Type B pancreatic cell (in vitro differentiated cells): Measurements from ENCODE around the gene CEP57L1. TPM values are rescaled to one million over a fixed set of nuclear protein-coding genes. Genes with fewer than 3 reads are reported as not detected.

Experiments used
- DNase-seq: peaks from one replicate; pipeline ENCODE4 v3.0.0; 2021; ENCODE audit warnings: mixed read lengths; ENCODE audit not compliant: unreplicated experiment; ENCODE audit errors: extremely low spot score
- H3K27ac Mint-ChIP-seq: 2 replicates; pipeline ENCODE4 v1.8.0; 2021; ENCODE audit warnings: mild to moderate bottlenecking, mixed read lengths
- H3K27me3 Mint-ChIP-seq: 2 replicates; pipeline ENCODE4 v1.8.0; 2021; ENCODE audit warnings: mixed read lengths
- H3K36me3 Mint-ChIP-seq: 2 replicates; pipeline ENCODE4 v1.8.0; 2021; ENCODE audit warnings: mixed read lengths
- H3K4me1 Mint-ChIP-seq: one replicate; pipeline ENCODE4 v1.8.0; 2021; ENCODE audit warnings: mixed read lengths; ENCODE audit not compliant: unreplicated experiment
- H3K4me3 Mint-ChIP-seq: 2 replicates; pipeline ENCODE4 v1.8.0; 2021; ENCODE audit warnings: mild to moderate bottlenecking, mixed read lengths
- H3K9me3 Mint-ChIP-seq: 2 replicates; pipeline ENCODE4 v1.8.0; 2021; ENCODE audit warnings: mixed read lengths
- total RNA-seq: library from RNA; stranded (reverse); gene quantifications from 2 replicates; pipeline ENCODE4 v1.2.1, GENCODE V29; 2021; ENCODE audit warnings: low replicate concordance
- TF ChIP-seq, protein P1 (sequence below): fragments of 200-600 bp; sonication (generic); conservative IDR thresholded peaks from 2 replicates; pipeline ENCODE4 v1.5.0; 2021; ENCODE audit warnings: antibody characterized with exemption, mild to moderate bottlenecking

Gene CEP57L1
- total RNA-seq, 1 donor from 2014 or later, result 20.7 TPM

DNA sequence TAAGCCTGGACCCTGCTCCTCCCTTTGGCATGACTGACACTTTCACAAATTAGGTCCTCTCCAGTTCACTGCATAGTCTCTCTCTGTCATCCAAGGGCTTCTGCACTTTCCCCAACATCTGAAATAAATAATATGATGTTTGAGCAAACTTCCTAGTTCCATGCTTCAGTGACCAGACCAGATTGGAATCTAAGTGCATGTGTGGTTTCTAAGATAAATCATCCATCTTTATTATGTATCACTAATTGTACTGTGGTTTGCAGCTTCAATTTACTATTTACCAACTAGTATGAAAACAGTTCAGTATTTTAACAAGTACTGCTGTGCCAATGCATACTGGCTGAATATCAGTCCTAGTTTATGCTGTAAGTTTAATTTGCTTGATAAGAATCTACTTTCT, 19.4 kb upstream of the CEP57L1 start:
- H3K4me1 Mint-ChIP-seq, result peaks cover 24% of the 10 kb centered on the region
- H3K36me3 Mint-ChIP-seq, result no peaks in the 10 kb centered on the region
- no peak overlapping the region for H3K27ac Mint-ChIP-seq
- H3K27me3 Mint-ChIP-seq, result no peaks in the 10 kb centered on the region
- TF ChIP-seq, protein P1, sequence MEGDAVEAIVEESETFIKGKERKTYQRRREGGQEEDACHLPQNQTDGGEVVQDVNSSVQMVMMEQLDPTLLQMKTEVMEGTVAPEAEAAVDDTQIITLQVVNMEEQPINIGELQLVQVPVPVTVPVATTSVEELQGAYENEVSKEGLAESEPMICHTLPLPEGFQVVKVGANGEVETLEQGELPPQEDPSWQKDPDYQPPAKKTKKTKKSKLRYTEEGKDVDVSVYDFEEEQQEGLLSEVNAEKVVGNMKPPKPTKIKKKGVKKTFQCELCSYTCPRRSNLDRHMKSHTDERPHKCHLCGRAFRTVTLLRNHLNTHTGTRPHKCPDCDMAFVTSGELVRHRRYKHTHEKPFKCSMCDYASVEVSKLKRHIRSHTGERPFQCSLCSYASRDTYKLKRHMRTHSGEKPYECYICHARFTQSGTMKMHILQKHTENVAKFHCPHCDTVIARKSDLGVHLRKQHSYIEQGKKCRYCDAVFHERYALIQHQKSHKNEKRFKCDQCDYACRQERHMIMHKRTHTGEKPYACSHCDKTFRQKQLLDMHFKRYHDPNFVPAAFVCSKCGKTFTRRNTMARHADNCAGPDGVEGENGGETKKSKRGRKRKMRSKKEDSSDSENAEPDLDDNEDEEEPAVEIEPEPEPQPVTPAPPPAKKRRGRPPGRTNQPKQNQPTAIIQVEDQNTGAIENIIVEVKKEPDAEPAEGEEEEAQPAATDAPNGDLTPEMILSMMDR, result no peak
- no peak for DNase-seq
- H3K4me3 Mint-ChIP-seq, result no peak overlapping the region
- H3K9me3 Mint-ChIP-seq, result no peaks in the 10 kb centered on the region

- Mint-ChIP-seq H3K4me1 (peaks cover 22% of the 10 kb centered on the region), H3K9me3 (no peaks in the 10 kb centered on the region), H3K27ac (no peak overlapping the region), H3K27me3 (no peaks in the 10 kb centered on the region), H3K36me3 (no peaks in the 10 kb centered on the region), H3K4me3 (no peak overlapping the region)
- TF ChIP-seq, protein P1, result no peak
- DNase-seq, result no peak
Measured at GRCh38 chr6:109076377-109076776, 18.9 kb upstream of the CEP57L1 start.

DNA sequence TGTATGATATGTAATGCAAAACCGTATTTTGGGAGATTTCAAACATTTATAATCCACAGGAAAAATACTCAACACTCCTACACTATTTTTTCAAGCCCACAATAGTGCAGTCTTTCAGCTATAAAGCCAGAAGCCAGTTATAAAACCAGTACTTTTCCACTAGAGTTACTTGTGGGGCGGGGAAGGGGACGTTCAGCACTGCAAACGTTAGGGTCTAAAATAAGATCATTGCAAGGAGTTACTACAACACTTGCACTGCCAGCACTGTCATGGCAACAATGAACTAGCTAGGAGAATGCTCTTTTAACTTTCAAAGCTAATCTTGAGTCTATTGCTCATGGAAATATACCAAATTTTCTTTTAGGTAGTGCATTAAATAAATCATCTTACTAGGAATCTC, 15.3 kb upstream of the CEP57L1 start:
- Mint-ChIP-seq H3K4me1 (peaks cover 12% of the 10 kb centered on the region), H3K4me3 (no peak overlapping the region), H3K9me3 (no peaks in the 10 kb centered on the region), H3K27ac (no peak overlapping the region), H3K36me3 (no peaks in the 10 kb centered on the region), H3K27me3 (no peaks in the 10 kb centered on the region)
- no peak for DNase-seq
- TF ChIP-seq, protein P1, result no peak

- TF ChIP-seq, protein P1, result no peak
- Mint-ChIP-seq H3K9me3 (no peaks in the 10 kb centered on the region), H3K4me3 (no peak overlapping the region), H3K36me3 (no peaks in the 10 kb centered on the region), H3K27ac (no peak overlapping the region), H3K4me1 (peaks cover 9% of the 10 kb centered on the region), H3K27me3 (no peaks in the 10 kb centered on the region)
- DNase-seq, result no peak
Measured at GRCh38 chr6:109081026-109081425, 14.3 kb upstream of the CEP57L1 start.

GRCh38 chr6:109081516-109082187, 13.7 kb upstream of the CEP57L1 start:
- TF ChIP-seq, protein P1, result no peak
- Mint-ChIP-seq H3K36me3 (no peaks in the 10 kb centered on the region), H3K4me1 (peaks cover 2% of the 10 kb centered on the region)

More at GRCh38 chr6:109081516-109082187, 13.7 kb upstream of the CEP57L1 start:
- no peak for DNase-seq
- Mint-ChIP-seq H3K4me3 (no peak overlapping the region), H3K27ac (no peak overlapping the region), H3K9me3 (no peaks in the 10 kb centered on the region), H3K27me3 (no peaks in the 10 kb centered on the region)
